Daoy (cell line): Measurements from ENCODE around the gene ZDHHC14. TPM values are rescaled to one million over a fixed set of nuclear protein-coding genes. Genes with fewer than 3 reads are reported as not detected.
"Not testable (repeated sequence)": the region's sequence is repeated elsewhere in the genome, so short reads cannot be mapped to it uniquely, and the experiment has no call there.

Source experiments
- DNase-seq: peaks from one replicate; pipeline ENCODE4 v3.0.0-alpha.2; 2015; ENCODE audit warnings: low read depth
- total RNA-seq: library from RNA; depleted of rRNA; stranded (reverse); fragments of >200 nt; shearing (Covaris generic); gene quantifications from 2 replicates; pipeline ENCODE4 v1.2.3, GENCODE V29; 2014

Gene ZDHHC14
- total RNA-seq, 1 experiment from 2014 or later = 12.2 TPM

- DNase-seq = no peak
Observed at GRCh38 chr6:157569543-157569942, 188.6 kb downstream of the ZDHHC14 start.

GRCh38 chr6:157570104-157570503, 189.1 kb downstream of the ZDHHC14 start:
- no peak for DNase-seq

GRCh38 chr6:157570752-157571151, 189.8 kb downstream of the ZDHHC14 start:
- DNase-seq = no peak

- DNase-seq = no peak
Observed at GRCh38 chr6:157571269-157571668, 190.3 kb downstream of the ZDHHC14 start.

GRCh38 chr6:157571950-157572349, 191.0 kb downstream of the ZDHHC14 start:
- DNase-seq = no peak

- no peak for DNase-seq
Observed at GRCh38 chr6:157574851-157575424, 193.9 kb downstream of the ZDHHC14 start.

GRCh38 chr6:157575436-157576145, 194.6 kb downstream of the ZDHHC14 start:
- DNase-seq = no peak

GRCh38 chr6:157576991-157577390, 196.0 kb downstream of the ZDHHC14 start:
- not testable (repeated sequence) for DNase-seq

- not testable (repeated sequence) for DNase-seq
Observed at GRCh38 chr6:157578527-157578926, 197.5 kb downstream of the ZDHHC14 start.

GRCh38 chr6:157579467-157580031, 198.6 kb downstream of the ZDHHC14 start:
- DNase-seq = peak; percentile 46

- no peak for DNase-seq
Observed at GRCh38 chr6:157584036-157584435, 203.0 kb downstream of the ZDHHC14 start.

- no peak for DNase-seq
Observed at GRCh38 chr6:157585274-157586087, 204.5 kb downstream of the ZDHHC14 start.

- DNase-seq = no peak
Observed at GRCh38 chr6:157586088-157586414, 205.1 kb downstream of the ZDHHC14 start.

- no peak for DNase-seq
Observed at GRCh38 chr6:157586476-157587126, 205.6 kb downstream of the ZDHHC14 start.

GRCh38 chr6:157587127-157587926, 206.3 kb downstream of the ZDHHC14 start:
- DNase-seq = no peak

- not testable (repeated sequence) for DNase-seq
Observed at GRCh38 chr6:157590654-157591053, 209.7 kb downstream of the ZDHHC14 start.

- DNase-seq = no peak
Observed at GRCh38 chr6:157592541-157592940, 211.6 kb downstream of the ZDHHC14 start.

- DNase-seq = no peak
Observed at GRCh38 chr6:157592980-157593379, 212.0 kb downstream of the ZDHHC14 start.

- no peak for DNase-seq
Observed at GRCh38 chr6:157593596-157593995, 212.6 kb downstream of the ZDHHC14 start.

- DNase-seq = no peak
Observed at GRCh38 chr6:157594292-157594691, 213.3 kb downstream of the ZDHHC14 start.

GRCh38 chr6:157595768-157596167, 214.8 kb downstream of the ZDHHC14 start:
- no peak for DNase-seq
